Keratinocyte (primary cell): ENCODE measurements around the gene SEPTIN6.

ENCODE experiments used
- CTCF ChIP-seq, 3 experiments: IDR thresholded peaks in 1 of 3; conservative IDR thresholded peaks in 1 of 3; optimal IDR thresholded peaks in 1 of 3; 2 replicates in 2 of 3; 3 replicates in 1 of 3; pipeline versions ENCODE3 to v1.5.1; 2011; ENCODE audit warnings: low read length in 3 of 3, mild to moderate bottlenecking in 3 of 3, moderate library complexity in 2 of 3, control low read depth in 1 of 3, inconsistent platforms in 1 of 3; ENCODE audit not compliant: insufficient read depth in 2 of 3; ENCODE audit errors: extremely low read depth in 1 of 3
- EZH2 ChIP-seq: IDR thresholded peaks from one replicate; pipeline ENCODE4 v1.6.1; 2012; ENCODE audit warnings: inconsistent platforms, mild to moderate bottlenecking, low read length, moderate library complexity

- TF ChIP-seq CTCF (optimal IDR thresholded peaks at IDR 0.05 in 1 of 3, IDR thresholded peaks at IDR 0.05 in 1 of 3, conservative IDR thresholded peaks at IDR 0.05 in 1 of 3; ENCODE audit: extremely low read depth in 1 of 3, insufficient read depth in 2 of 3, low read length in 3 of 3) (no peak), EZH2 (no peak)
These were observed 42.5 kb upstream of the SEPTIN6 start for GRCh38 chrX:119735467-119735866.
